ENCODE results near the gene ZNF300.
"Not testable (repeated sequence)": the region's sequence is repeated elsewhere in the genome, so short reads cannot be mapped to it uniquely, and the experiment has no call there.

The ZNF300 gene

DNA sequence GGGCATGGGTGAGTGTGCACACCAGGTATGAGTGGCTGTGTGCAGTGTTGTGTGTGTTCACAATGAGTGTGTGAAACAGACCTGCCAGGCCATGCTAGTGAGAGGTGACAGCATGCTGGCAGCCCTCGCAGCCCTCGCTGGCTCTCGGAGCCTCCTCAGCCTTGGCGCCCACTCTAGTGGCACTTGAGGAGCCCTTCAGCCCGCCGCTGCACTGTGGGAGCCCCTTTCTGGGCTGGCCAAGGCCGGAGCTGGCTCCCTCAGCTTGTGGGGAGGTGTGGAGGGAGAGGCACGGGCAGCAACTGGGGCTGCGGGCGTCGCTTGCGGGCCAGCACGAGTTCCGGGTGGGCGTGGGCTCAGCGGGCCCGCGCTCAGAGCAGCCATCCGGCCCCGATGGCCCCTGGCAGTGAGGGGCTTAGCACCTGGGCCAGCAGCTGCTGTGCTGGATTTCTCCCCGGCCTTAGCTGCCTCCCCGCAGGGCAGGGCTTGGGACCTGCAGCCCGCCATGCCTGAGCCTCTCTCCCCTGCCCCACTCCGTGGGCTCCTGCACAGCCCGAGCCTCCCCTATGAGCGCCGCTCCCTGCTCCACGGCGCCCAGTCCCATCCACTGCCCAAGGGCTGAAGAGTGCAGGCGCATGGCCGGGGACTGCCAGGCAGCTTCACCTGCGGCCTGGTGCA, 59.5 kb downstream of the ZNF300 start:
- DNase-seq (ENCODE audit: low read depth in 2 of 2), result not testable (repeated sequence)
